Loucy (cell line): ENCODE measurements around the gene SCTR.

Experiments
- H2AFZ ChIP-seq: fragments of 200-600 bp; sonication (generic); 2 replicates; pipeline ENCODE4 v1.6.0; 2016; ENCODE audit warnings: antibody characterized with exemption, mild to moderate bottlenecking, low read length, moderate library complexity
- H3F3A ChIP-seq: fragments of 200-600 bp; 2 replicates; pipeline ENCODE4 v1.6.0; 2016; ENCODE audit warnings: antibody characterized with exemption, low read depth, mild to moderate bottlenecking
- H3K27me3 ChIP-seq: fragments of 200-600 bp; sonication (generic); 2 replicates; pipeline ENCODE4 v1.6.1; 2014; ENCODE audit warnings: low read length, mild to moderate bottlenecking; ENCODE audit not compliant: insufficient read depth, poor library complexity, severe bottlenecking
- H3K36me3 ChIP-seq: fragments of 200-600 bp; sonication (generic); 2 replicates; pipeline ENCODE4 v1.6.1; 2016; ENCODE audit warnings: low read length; ENCODE audit not compliant: insufficient read depth
- H3K4me1 ChIP-seq: fragments of 200-600 bp; sonication (generic); 2 replicates; pipeline ENCODE4 v1.5.1; 2014; ENCODE audit warnings: low read length, mild to moderate bottlenecking; ENCODE audit not compliant: insufficient read depth, poor library complexity, severe bottlenecking
- H3K4me2 ChIP-seq: fragments of 200-600 bp; sonication (generic); 2 replicates; pipeline ENCODE4 v1.6.0; 2014; ENCODE audit warnings: antibody characterized with exemption, low read length, low read depth, mild to moderate bottlenecking; ENCODE audit not compliant: poor library complexity, severe bottlenecking
- H3K4me3 ChIP-seq: fragments of 200-600 bp; sonication (generic); 2 replicates; pipeline ENCODE4 v1.5.1; 2014; ENCODE audit warnings: low read length, mild to moderate bottlenecking, mixed read lengths; ENCODE audit not compliant: poor library complexity, severe bottlenecking
- H3K79me2 ChIP-seq: fragments of 200-600 bp; sonication (generic); 2 replicates; pipeline ENCODE4 v1.6.1; 2014; ENCODE audit warnings: low read length; ENCODE audit not compliant: insufficient read depth
- H3K9ac ChIP-seq: fragments of 200-600 bp; sonication (generic); 2 replicates; pipeline ENCODE4 v1.6.0; 2014; ENCODE audit warnings: mild to moderate bottlenecking, low read depth, low read length, moderate library complexity; ENCODE audit not compliant: poor library complexity, severe bottlenecking
- H3K9me2 ChIP-seq: fragments of 200-600 bp; sonication (generic); replicated peaks from 2 replicates; pipeline ENCODE4 v1.6.1; 2016; ENCODE audit warnings: low read depth, low read length, mixed read lengths
- H3K9me3 ChIP-seq: fragments of 200-600 bp; sonication (generic); 2 replicates; pipeline ENCODE4 v1.6.1; 2014; ENCODE audit warnings: mild to moderate bottlenecking, antibody characterized with exemption, low read length, low read depth; ENCODE audit not compliant: insufficient read depth
- H4K20me1 ChIP-seq: fragments of 200-600 bp; sonication (generic); 2 replicates; pipeline ENCODE4 v1.6.0; 2014; ENCODE audit warnings: antibody characterized with exemption, low read length, mild to moderate bottlenecking; ENCODE audit not compliant: insufficient read depth, poor library complexity, severe bottlenecking
- EZH2phosphoT487 ChIP-seq: fragments of 200-600 bp; IDR thresholded peaks from 2 replicates; pipeline ENCODE4 v1.6.1; 2018; ENCODE audit warnings: antibody characterized with exemption, mild to moderate bottlenecking, moderate library complexity, borderline replicate concordance
- TF ChIP-seq, protein P1 (sequence below): fragments of 200-600 bp; sonication (generic); conservative IDR thresholded peaks from 2 replicates; pipeline ENCODE4 v1.5.1; 2014; ENCODE audit warnings: mild to moderate bottlenecking, antibody characterized with exemption, low read length

The SCTR gene

DNA sequence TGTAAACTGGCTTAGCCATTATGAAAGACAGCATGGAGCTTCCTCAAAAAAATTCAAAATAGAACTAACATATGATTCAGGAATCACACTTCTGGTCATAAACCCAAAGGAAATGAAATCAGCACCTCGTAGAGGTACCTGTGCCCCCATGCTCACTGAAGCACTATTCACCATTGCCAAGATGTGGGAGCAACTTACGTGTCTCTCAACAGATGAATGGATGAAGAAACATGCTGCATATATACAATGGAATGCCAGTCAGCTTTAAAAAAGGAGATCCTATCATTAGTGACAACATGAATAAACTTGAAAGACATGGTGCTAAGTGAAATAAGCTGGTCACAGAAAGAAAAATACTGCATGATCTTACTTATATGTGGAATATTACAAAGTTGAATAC is 8.2 kb downstream of the SCTR start:
- Histone ChIP-seq H3F3A (no peaks in the 10 kb centered on the region), H3K27me3 (no peaks in the 10 kb centered on the region), H3K9me3 (no peaks in the 10 kb centered on the region), H3K9me2 (no peaks in the 10 kb centered on the region), H4K20me1 (no peaks in the 10 kb centered on the region), H3K4me1 (no peaks in the 10 kb centered on the region), H3K79me2 (no peaks in the 10 kb centered on the region), H3K9ac (no peak overlapping the region), H2AFZ (no peak overlapping the region), H3K36me3 (no peaks in the 10 kb centered on the region), H3K4me2 (no peak overlapping the region), H3K4me3 (no peak overlapping the region)
- no peak for TF ChIP-seq EZH2phosphoT487
- TF ChIP-seq, protein P1, sequence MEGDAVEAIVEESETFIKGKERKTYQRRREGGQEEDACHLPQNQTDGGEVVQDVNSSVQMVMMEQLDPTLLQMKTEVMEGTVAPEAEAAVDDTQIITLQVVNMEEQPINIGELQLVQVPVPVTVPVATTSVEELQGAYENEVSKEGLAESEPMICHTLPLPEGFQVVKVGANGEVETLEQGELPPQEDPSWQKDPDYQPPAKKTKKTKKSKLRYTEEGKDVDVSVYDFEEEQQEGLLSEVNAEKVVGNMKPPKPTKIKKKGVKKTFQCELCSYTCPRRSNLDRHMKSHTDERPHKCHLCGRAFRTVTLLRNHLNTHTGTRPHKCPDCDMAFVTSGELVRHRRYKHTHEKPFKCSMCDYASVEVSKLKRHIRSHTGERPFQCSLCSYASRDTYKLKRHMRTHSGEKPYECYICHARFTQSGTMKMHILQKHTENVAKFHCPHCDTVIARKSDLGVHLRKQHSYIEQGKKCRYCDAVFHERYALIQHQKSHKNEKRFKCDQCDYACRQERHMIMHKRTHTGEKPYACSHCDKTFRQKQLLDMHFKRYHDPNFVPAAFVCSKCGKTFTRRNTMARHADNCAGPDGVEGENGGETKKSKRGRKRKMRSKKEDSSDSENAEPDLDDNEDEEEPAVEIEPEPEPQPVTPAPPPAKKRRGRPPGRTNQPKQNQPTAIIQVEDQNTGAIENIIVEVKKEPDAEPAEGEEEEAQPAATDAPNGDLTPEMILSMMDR, result no peak

DNA sequence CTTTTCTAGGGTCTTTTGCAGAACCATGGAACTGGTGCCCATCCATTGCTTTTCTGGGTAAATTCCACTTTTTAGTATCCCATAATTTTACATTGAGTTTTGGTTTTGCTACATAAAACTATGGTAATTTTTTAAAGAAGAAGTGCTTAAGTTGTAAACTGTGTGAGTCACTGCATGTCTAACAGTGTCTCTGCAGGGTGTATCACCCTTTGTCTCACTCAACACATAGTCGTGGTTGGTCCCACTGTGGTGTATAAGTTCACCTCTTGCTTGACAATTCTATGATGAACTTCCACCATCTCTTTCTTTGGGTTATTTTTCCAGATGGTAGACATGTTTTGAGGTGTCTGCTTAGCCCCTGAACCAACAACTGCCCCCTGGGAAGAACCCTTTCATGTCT is 10.5 kb downstream of the SCTR start:
- Histone ChIP-seq H3K4me1 (no peaks in the 10 kb centered on the region), H3K36me3 (no peaks in the 10 kb centered on the region), H3K9me2 (no peaks in the 10 kb centered on the region), H3K79me2 (no peaks in the 10 kb centered on the region), H3F3A (no peaks in the 10 kb centered on the region), H2AFZ (no peak overlapping the region), H3K4me2 (no peak overlapping the region), H3K9me3 (no peaks in the 10 kb centered on the region), H4K20me1 (no peaks in the 10 kb centered on the region), H3K9ac (no peak overlapping the region), H3K4me3 (no peak overlapping the region), H3K27me3 (no peaks in the 10 kb centered on the region)
- TF ChIP-seq, protein P1, result no peak
- no peak for TF ChIP-seq EZH2phosphoT487

DNA sequence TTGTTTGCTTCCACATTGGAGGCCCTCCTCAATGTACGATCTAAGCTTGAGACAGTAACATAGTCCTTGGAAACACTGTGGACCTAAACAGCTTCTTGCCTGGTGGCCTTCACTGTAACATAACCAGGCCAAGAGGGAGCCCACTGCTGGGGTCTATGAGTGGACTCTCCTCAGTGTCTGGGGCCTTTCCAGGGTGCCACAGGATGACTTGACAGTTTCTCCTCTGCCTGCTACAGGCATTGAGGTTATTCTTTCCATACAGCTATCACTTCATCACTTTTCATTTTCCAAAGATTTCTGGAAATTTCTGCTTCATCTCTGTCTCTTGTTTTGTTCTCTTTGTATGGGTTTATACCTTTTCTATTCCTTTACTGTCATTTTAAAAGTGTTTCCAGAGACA is 11.3 kb downstream of the SCTR start:
- H3K79me2 ChIP-seq, result no peaks in the 10 kb centered on the region
- no peaks in the 10 kb centered on the region for H3K9me3 ChIP-seq
- no peaks in the 10 kb centered on the region for H3K27me3 ChIP-seq
- TF ChIP-seq EZH2phosphoT487, result no peak
- TF ChIP-seq, protein P1, result no peak
- no peak overlapping the region for H3K9ac ChIP-seq
- no peak overlapping the region for H2AFZ ChIP-seq
- no peaks in the 10 kb centered on the region for H4K20me1 ChIP-seq
- no peak overlapping the region for H3K4me2 ChIP-seq
- H3K4me1 ChIP-seq, result no peaks in the 10 kb centered on the region
- H3K36me3 ChIP-seq, result no peaks in the 10 kb centered on the region
- no peaks in the 10 kb centered on the region for H3F3A ChIP-seq
- no peaks in the 10 kb centered on the region for H3K9me2 ChIP-seq
- H3K4me3 ChIP-seq, result no peak overlapping the region
